ENCODE data around the gene ZNF148.
"Not testable (repeated sequence)": the region's sequence is repeated elsewhere in the genome, so short reads cannot be mapped to it uniquely, and the experiment has no call there.

ZNF148 gene

GRCh38 chr3:125374501-125374995 lies 577 bp downstream of the ZNF148 start:
- DNase-seq (ENCODE audit: low spot score): peak; percentile 77

- peak; percentile 58 for DNase-seq (ENCODE audit: low spot score)
Measured at GRCh38 chr3:125367403-125368230, 7.5 kb downstream of the ZNF148 start.

- no peak for DNase-seq (ENCODE audit: low spot score)
Measured at GRCh38 chr3:125366132-125366531, 9.0 kb downstream of the ZNF148 start.

GRCh38 chr3:125359700-125360099 lies 15.4 kb downstream of the ZNF148 start:
- DNase-seq (ENCODE audit: low spot score): no peak

GRCh38 chr3:125358923-125359322 lies 16.2 kb downstream of the ZNF148 start:
- no peak for DNase-seq (ENCODE audit: low spot score)

- no peak for DNase-seq (ENCODE audit: low spot score)
Measured at GRCh38 chr3:125357837-125358236, 17.3 kb downstream of the ZNF148 start.

GRCh38 chr3:125357032-125357658 lies 18.0 kb downstream of the ZNF148 start:
- DNase-seq (ENCODE audit: low spot score): peak; percentile 86

GRCh38 chr3:125356140-125357026 lies 18.7 kb downstream of the ZNF148 start:
- peak; percentile 9 for DNase-seq (ENCODE audit: low spot score)

GRCh38 chr3:125353659-125354058 lies 21.5 kb downstream of the ZNF148 start:
- DNase-seq (ENCODE audit: low spot score): no peak

- no peak for DNase-seq (ENCODE audit: low spot score)
Measured at GRCh38 chr3:125353128-125353527, 22.0 kb downstream of the ZNF148 start.

- peak; percentile 5 for DNase-seq (ENCODE audit: low spot score)
Measured at GRCh38 chr3:125351814-125352456, 23.2 kb downstream of the ZNF148 start.

GRCh38 chr3:125351152-125351551 lies 24.0 kb downstream of the ZNF148 start:
- DNase-seq (ENCODE audit: low spot score): no peak

- no peak for DNase-seq (ENCODE audit: low spot score)
Measured at GRCh38 chr3:125350597-125350996, 24.5 kb downstream of the ZNF148 start.

- DNase-seq (ENCODE audit: low spot score): no peak
Measured at GRCh38 chr3:125349556-125350165, 25.5 kb downstream of the ZNF148 start.

- no peak for DNase-seq (ENCODE audit: low spot score)
Measured at GRCh38 chr3:125349055-125349454, 26.1 kb downstream of the ZNF148 start.

- DNase-seq (ENCODE audit: low spot score): not testable (repeated sequence)
Measured at GRCh38 chr3:125343367-125343766, 31.8 kb downstream of the ZNF148 start.

- DNase-seq (ENCODE audit: low spot score): no peak
Measured at GRCh38 chr3:125340121-125340520, 35.0 kb downstream of the ZNF148 start.

- no peak for DNase-seq (ENCODE audit: low spot score)
Measured at GRCh38 chr3:125337506-125337905, 37.6 kb downstream of the ZNF148 start.

- DNase-seq (ENCODE audit: low spot score): no peak
Measured at GRCh38 chr3:125334675-125335560, 40.2 kb downstream of the ZNF148 start.

- DNase-seq (ENCODE audit: low spot score): no peak
Measured at GRCh38 chr3:125332504-125332903, 42.6 kb downstream of the ZNF148 start.
